ENCODE data around the gene ELF4. TPM values are rescaled to one million over a fixed set of nuclear protein-coding genes. Genes with fewer than 3 reads are reported as not detected.

Gene ELF4
- total and polyA plus RNA-seq, 9 of the 15 experiments (the other 6 are each of a cell fraction or from before 2014, with no cell fraction given): 5.9 to 55.8 (median 25.2) TPM

DNA sequence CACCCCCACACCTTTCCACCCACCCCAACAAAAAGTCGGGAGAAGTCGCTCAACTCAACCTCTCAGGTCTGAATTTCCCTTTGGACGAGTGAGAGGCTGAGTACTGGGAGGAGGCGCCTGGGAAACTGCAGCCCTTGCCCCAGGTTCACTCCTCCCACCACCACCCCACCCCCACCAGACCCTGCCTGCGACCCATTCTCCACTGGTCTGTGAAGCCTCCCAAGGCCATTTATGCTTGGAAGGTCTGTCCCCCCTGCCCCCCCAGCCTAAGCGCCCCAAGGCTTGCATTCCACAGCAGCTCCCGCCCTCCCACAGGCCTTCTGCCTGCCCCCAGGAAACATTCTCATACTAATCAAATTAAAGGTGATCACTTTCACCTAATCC is 27.2 kb downstream of the ELF4 start:
- Histone ChIP-seq H3K4me1 (replicated peaks in 1 of 2; ENCODE audit: control insufficient read depth in 2 of 2, insufficient read depth in 2 of 2, low read length in 2 of 2) (peaks cover 61 to 62% of the 10 kb centered on the region in 2 experiments), H3K4me3 (no peak overlapping the region; the same call in 1 of the 2 replicates), H4K20me1 (replicated peaks; ENCODE audit: control insufficient read depth, insufficient read depth, low read length) (0 out of 2 replicates have a peak, but pooled peaks cover 4% of the 10 kb centered on the region), H3K36me3 (ENCODE audit: control insufficient read depth, insufficient read depth, low read length) (peaks cover 62% of the 10 kb centered on the region; the same call in 2 of the 3 replicates), H2AFZ (ENCODE audit: low read depth, low read length) (no peak overlapping the region), H3K27ac (ENCODE audit: extremely low read depth, low read depth, low read length) (peak overlapping the region; percentile 78), H3K4me2 (ENCODE audit: insufficient read depth, low read length) (peak overlapping the region; percentile 72), H3K9me3 (replicated peaks; ENCODE audit: control insufficient read depth, insufficient read depth, low read depth, low read length) (no peaks in the 10 kb centered on the region), H3K9ac (ENCODE audit: insufficient read depth in 1 of 2, low read depth in 2 of 2, low read length in 2 of 2) (no peak overlapping the region; a peak in 1 of 4 replicates), H3K27me3 (ENCODE audit: control insufficient read depth in 2 of 2, insufficient read depth in 2 of 2, low read length in 2 of 2) (no peaks in the 10 kb centered on the region), H3K79me2 (ENCODE audit: control insufficient read depth, insufficient read depth, low read length) (peaks cover 70% of the 10 kb centered on the region), H3K9me1 (ENCODE audit: control insufficient read depth, insufficient read depth, low read length) (peaks cover 8% of the 10 kb centered on the region)
- ChIA-PET CTCF (ENCODE audit: low intra/inter-chr PET ratio) (no interaction called here), POLR2A (no interaction called here)
- ATAC-seq (peak; percentile 34), FAIRE-seq (no peak), DNase-seq (ENCODE audit: extremely low read depth in 1 of 4, low spot score in 3 of 4) (peak; percentile 49 to 63 (median 50))
- TF ChIP-seq, protein P1, sequence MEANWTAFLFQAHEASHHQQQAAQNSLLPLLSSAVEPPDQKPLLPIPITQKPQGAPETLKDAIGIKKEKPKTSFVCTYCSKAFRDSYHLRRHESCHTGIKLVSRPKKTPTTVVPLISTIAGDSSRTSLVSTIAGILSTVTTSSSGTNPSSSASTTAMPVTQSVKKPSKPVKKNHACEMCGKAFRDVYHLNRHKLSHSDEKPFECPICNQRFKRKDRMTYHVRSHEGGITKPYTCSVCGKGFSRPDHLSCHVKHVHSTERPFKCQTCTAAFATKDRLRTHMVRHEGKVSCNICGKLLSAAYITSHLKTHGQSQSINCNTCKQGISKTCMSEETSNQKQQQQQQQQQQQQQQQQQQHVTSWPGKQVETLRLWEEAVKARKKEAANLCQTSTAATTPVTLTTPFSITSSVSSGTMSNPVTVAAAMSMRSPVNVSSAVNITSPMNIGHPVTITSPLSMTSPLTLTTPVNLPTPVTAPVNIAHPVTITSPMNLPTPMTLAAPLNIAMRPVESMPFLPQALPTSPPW (CRISPR knock-in tag; IDR thresholded peaks at IDR 0.05): 0 out of 2 replicates have a peak, but pooled peaks have one; percentile 6
- TF ChIP-seq CBX1 (IDR thresholded peaks at IDR 0.05; ENCODE audit: low read depth) (0 out of 2 replicates have a peak, but pooled peaks have one; percentile 1), MIER1 (IDR thresholded peaks at IDR 0.05; ENCODE audit: low read depth) (no peak)
- intact Hi-C loops (cut with micrococcal nuclease) (loop anchor here (5.0 kb wide), 1 partner anchor 89 kb away; the partner anchor contains the start of gene RAB33A), in situ Hi-C loops (cut with MboI) (no loop called here)
- WGBS (ENCODE audit: insufficient coverage, low coverage, missing lambda C conversion rate): 0% methylated on average over 3 of the region's 7 CpGs
- no TSS peak for BruUV-seq (replicated peaks)

All from K562 (cell line).